ENCODE results near the gene BCL7C. TPM values are rescaled to one million over a fixed set of nuclear protein-coding genes. Genes with fewer than 3 reads are reported as not detected.

Gene BCL7C
- total RNA-seq, 1 donor from 2014 or later: 46.3 TPM

DNA sequence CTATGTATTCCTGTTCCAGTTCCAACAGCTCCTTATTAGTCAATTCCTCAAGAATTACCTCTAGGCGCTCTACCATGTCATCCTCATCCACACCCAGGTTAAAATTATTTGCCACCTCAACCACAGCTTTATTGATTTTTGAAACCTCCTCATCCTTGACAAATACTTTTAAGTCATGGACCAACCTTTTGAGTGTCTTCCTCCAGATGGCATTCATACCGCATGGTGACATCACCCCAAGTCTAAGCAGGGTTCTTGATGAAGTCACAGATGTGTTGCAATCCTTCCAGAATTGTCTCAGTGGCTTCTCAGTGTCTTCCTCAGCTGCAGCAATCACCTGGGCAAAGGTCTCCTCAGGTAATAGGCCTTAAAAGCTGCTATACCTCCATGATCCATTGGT is 40.1 kb downstream of the BCL7C start:
- no peaks in the 10 kb centered on the region for H3K27me3 ChIP-seq (ENCODE audit: control insufficient read depth, insufficient read depth, low read length)
- no peak for DNase-seq (ENCODE audit: low read depth)
- TF ChIP-seq, protein P1, sequence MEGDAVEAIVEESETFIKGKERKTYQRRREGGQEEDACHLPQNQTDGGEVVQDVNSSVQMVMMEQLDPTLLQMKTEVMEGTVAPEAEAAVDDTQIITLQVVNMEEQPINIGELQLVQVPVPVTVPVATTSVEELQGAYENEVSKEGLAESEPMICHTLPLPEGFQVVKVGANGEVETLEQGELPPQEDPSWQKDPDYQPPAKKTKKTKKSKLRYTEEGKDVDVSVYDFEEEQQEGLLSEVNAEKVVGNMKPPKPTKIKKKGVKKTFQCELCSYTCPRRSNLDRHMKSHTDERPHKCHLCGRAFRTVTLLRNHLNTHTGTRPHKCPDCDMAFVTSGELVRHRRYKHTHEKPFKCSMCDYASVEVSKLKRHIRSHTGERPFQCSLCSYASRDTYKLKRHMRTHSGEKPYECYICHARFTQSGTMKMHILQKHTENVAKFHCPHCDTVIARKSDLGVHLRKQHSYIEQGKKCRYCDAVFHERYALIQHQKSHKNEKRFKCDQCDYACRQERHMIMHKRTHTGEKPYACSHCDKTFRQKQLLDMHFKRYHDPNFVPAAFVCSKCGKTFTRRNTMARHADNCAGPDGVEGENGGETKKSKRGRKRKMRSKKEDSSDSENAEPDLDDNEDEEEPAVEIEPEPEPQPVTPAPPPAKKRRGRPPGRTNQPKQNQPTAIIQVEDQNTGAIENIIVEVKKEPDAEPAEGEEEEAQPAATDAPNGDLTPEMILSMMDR (IDR thresholded peaks at IDR 0.05; ENCODE audit: insufficient read depth, low read length, poor library complexity, severe bottlenecking): no peak
- no peaks in the 10 kb centered on the region for H3K36me3 ChIP-seq (ENCODE audit: control insufficient read depth, insufficient read depth, low read length)
- no peak overlapping the region for H3K4me3 ChIP-seq (ENCODE audit: low read depth, low read length)

DNA sequence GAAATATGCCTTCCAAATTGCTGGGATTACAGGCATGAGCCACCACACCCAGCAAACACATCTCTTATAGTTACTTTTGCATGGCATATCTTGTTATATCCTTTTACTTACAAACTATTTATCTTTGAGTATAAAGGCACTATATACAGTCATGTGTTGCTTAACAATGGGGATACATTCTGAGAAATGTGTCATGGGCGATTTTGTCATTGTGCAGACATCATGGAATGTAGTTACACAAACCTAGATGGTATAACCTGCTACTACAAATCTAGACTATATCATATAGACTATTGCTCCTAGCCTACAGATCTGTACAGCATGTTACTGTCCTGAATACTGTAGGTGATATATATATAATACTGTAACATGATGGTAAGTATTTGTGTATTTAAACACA is 43.6 kb downstream of the BCL7C start:
- Histone ChIP-seq H3K27me3 (ENCODE audit: control insufficient read depth, insufficient read depth, low read length) (no peaks in the 10 kb centered on the region), H3K36me3 (ENCODE audit: control insufficient read depth, insufficient read depth, low read length) (no peaks in the 10 kb centered on the region), H3K4me3 (ENCODE audit: low read depth, low read length) (no peak overlapping the region)
- DNase-seq (ENCODE audit: low read depth): no peak
- TF ChIP-seq, protein P1 (IDR thresholded peaks at IDR 0.05; ENCODE audit: insufficient read depth, low read length, poor library complexity, severe bottlenecking): no peak

DNA sequence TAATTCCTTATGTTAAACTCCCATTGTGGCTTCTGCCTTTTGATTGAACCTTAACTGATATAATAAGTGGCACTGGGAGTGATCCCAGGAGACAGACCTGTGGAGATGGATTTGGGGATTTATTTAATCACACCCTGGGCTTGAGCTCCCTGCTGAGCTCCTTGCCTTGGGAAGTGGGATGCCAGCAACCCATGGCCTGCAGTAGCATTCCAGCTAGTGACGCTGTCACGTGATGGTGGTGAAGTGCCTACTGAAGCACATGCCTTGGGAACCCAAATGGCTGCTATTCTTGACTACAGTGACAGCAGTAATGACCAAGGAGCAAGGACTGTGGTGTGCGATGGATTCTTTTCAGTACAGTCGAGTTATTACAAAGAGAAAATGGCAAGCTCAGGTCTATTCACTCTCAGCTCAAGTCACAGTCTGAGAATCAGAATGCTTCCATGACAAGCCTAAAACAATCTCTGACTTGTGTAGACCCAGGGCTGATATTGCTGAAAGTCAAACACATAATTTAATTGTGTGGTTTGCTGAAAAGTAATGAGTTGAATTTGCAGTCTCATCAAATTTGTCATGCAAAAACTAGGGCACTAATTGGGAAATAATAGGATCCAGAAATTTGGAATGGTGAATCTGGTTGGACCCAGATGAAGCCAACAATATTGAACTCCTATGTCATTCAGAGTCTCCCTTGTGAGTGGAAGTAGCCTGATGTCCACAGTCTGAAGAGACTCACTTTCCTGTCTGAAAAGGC is 47.1 kb downstream of the BCL7C start:
- Histone ChIP-seq H3K27me3 (ENCODE audit: control insufficient read depth, insufficient read depth, low read length) (no peaks in the 10 kb centered on the region), H3K4me3 (ENCODE audit: low read depth, low read length) (no peak overlapping the region), H3K36me3 (ENCODE audit: control insufficient read depth, insufficient read depth, low read length) (no peaks in the 10 kb centered on the region)
- no peak for DNase-seq (ENCODE audit: low read depth)
- TF ChIP-seq, protein P1 (IDR thresholded peaks at IDR 0.05; ENCODE audit: insufficient read depth, low read length, poor library complexity, severe bottlenecking): no peak

DNA sequence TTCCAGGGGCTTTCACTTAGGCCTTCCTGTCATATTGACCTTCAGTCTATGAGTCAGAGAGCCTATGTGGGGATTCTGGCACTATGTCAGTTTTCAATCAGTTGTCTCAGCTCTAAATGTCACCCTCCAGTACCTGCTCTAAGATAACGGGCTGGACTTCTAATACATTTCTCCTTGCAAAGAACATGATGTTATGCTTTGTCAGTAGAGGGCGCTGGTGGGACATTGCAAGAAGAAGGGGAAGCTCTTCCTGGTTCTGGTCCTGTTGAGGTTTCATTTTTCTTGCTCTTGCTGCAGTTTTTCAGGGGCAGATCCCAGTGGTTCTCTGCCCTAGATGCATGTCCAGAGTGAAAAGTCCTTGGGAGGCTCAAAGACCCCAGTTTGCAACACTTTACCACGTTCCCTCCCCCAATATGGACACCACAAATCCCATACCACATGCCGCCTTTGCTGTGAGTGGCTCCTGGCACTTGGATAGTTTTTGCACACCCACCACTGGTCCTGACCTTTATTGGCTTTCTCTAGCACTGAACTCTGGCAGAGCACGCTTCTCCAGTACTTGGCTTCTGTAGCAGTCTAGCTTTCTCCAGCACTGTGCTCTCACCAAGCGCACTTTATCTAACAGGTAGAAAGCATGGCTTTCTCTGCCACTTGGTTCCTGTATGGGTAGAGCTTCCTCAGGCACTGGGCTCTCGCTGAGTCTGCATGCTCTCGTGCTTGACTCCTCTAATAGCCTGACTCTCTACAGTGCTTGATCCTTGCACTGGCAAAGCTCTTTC is 49.0 kb downstream of the BCL7C start:
- Histone ChIP-seq H3K4me3 (ENCODE audit: low read depth, low read length) (no peak overlapping the region), H3K36me3 (ENCODE audit: control insufficient read depth, insufficient read depth, low read length) (no peaks in the 10 kb centered on the region), H3K27me3 (ENCODE audit: control insufficient read depth, insufficient read depth, low read length) (no peaks in the 10 kb centered on the region)
- DNase-seq (ENCODE audit: low read depth): peak; percentile 70
- TF ChIP-seq, protein P1 (IDR thresholded peaks at IDR 0.05; ENCODE audit: insufficient read depth, low read length, poor library complexity, severe bottlenecking): peak; percentile 80

DNA sequence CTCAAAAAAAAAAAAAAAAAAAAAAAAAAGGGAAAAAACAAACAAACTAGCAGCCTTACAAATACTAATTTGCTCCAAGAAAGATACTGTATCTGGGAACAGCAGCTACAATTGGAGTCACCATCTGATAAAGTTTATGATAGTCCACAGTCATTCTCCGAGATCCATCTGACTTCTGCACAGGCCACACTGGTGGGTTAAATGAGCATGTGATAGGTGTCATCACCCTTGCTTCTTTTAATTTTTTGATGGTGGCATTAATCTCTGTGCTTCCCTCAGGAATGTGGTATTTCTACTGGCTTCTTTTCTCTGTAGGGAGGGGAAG is 49.6 kb downstream of the BCL7C start:
- no peaks in the 10 kb centered on the region for H3K27me3 ChIP-seq (ENCODE audit: control insufficient read depth, insufficient read depth, low read length)
- TF ChIP-seq, protein P1 (IDR thresholded peaks at IDR 0.05; ENCODE audit: insufficient read depth, low read length, poor library complexity, severe bottlenecking): no peak
- DNase-seq (ENCODE audit: low read depth): no peak
- no peak overlapping the region for H3K4me3 ChIP-seq (ENCODE audit: low read depth, low read length)
- H3K36me3 ChIP-seq (ENCODE audit: control insufficient read depth, insufficient read depth, low read length): no peaks in the 10 kb centered on the region

Measured in kidney epithelial cell (primary cell).